GM19023 (cell line): ENCODE measurements around the gene ITGB8.

ENCODE experiments used
- ATAC-seq: cut with Tn5 transposase; IDR thresholded peaks from one replicate; pipeline ENCODE4 v1.9.1; 2021; ENCODE audit warnings: mild to moderate bottlenecking, moderate library complexity; ENCODE audit not compliant: unreplicated experiment

Gene ITGB8

GRCh38 chr7:20331910-20332813 is 1.5 kb downstream of the ITGB8 start:
- ATAC-seq: no peak

DNA sequence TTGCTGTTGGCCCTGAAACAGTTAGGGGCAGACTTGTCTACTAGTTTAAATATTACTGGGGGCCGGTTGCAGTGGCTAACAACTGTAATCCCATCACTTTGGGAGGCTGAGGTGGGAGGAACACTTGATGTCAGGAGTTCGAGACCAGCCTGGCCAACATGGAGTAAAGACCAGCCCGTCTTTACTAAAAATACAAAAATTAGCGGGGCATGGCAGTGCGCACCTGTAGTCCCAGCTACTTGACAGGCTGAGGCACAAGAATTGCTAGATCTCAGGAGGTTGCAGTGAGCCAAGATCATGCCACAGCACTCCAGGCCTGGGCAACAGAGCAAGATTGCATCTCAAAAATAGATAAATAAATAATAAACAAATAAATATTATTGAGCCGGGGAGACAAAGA is 7.6 kb downstream of the ITGB8 start:
- ATAC-seq: no peak

- ATAC-seq: no peak
Observed at GRCh38 chr7:20340839-20341238, 10.1 kb downstream of the ITGB8 start.

DNA sequence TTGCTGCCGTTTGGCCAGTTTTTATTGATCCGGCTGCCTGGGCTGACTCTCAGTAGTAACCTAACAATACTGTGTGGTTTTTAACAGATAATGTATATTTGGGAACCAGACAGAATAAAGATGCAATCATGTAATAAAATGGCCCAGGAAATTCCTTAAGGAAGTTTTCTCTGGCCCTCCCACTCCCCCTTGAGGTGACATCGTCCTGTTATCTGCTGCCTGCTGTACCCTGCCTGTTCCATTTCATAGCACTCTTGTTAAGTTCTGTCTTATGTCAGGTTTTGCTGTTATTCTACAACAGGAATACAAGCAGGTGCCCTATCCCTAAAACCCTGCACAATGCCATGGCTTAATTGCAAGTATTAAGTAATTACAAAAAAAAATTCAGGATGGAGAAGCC is 12.5 kb downstream of the ITGB8 start:
- ATAC-seq: no peak

- ATAC-seq: no peak
Observed at GRCh38 chr7:20343941-20344340, 13.2 kb downstream of the ITGB8 start.

DNA sequence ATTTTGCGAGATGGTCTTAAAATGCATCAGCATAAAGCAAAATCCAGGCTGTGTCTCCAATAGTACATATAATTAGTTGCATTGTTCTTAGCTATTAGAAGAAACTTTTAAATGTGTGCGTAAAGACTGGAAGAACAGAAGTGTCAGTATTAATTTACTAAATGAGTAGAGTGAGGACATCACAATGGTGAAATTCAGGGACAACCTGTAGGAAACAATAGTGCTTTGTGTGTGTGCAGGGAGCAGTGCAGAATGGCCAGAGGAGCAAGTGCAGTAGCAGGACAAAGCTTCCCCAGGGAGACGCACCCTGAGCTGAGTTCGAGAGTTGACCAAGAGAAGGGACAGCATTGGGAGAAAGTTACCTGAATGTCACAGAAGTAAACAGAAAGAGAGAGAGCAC is 13.7 kb downstream of the ITGB8 start:
- ATAC-seq: no peak

- ATAC-seq: no peak
Observed at GRCh38 chr7:20346577-20346976, 15.9 kb downstream of the ITGB8 start.

DNA sequence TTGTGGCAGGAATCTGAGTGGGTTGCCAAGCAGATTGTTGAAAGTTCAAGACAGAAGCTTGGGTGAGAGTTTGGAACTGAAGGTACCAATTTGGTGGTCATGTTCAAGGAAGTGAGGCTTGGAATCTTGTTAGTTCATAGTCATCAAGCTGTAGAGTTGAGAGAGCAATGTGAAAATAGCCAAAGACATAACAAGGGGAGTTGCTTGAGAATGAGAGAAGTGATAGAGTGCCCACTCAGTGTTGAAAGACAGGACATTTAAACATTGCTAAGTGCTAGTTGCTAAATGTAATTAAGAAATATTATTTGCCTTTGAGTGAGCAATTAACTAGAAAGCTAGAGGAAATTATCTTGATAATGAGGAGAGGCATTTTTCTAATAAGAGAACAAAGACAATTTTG is 17.0 kb downstream of the ITGB8 start:
- ATAC-seq: no peak

DNA sequence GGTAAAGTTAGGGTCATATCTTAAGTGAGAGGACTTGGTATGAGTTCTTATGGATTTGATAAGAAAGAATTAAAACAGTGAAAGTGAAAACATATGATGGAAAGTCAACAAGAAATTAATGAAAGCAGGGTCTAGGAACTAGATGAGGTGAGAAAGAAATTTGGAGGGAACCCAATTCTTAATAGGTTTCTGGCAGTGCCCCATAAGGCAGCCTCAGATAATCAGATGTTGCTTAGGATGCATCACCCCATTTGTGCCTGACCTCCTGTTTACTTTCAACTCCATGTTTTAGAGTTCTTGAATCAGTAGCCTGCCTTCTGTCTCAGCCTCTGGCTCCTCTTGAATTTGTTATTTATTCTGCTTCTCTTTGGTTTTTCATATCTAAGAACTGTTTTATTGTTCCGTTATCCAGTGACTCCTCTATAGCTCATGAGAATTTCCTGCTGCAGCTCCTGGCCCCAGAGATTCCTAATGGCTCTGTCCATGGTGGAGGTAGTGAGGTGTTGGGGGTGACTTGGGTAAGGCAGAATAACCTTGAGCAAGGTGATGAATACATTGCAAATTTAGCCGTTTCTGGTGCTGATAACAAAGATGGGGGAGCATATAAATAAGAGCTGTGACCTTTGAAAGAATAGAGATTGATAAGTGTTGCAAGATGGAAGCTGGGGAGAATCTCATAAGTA is 17.6 kb downstream of the ITGB8 start:
- ATAC-seq: no peak

- no peak for ATAC-seq
Observed at GRCh38 chr7:20350518-20350951, 19.8 kb downstream of the ITGB8 start.

GRCh38 chr7:20350996-20351692 is 20.4 kb downstream of the ITGB8 start:
- no peak for ATAC-seq

DNA sequence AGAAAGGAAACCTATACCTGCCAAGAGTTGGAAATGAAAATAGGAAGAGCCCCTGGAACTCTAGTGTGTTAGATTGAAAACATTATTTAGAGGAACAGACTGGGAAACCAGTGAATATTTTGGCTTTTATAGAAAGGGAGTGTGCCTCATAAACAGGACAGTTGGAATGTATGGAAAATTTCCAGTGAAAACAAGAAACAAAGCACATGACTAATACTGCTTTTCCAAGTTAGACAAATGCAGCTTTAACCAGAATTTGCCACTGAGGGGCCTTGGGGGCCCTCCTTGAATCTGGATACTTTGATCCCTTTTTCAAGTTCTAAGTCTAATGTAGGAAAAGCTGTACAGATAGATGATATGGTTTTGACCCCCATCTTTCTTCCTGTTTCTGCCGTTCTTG is 21.2 kb downstream of the ITGB8 start:
- ATAC-seq: no peak

DNA sequence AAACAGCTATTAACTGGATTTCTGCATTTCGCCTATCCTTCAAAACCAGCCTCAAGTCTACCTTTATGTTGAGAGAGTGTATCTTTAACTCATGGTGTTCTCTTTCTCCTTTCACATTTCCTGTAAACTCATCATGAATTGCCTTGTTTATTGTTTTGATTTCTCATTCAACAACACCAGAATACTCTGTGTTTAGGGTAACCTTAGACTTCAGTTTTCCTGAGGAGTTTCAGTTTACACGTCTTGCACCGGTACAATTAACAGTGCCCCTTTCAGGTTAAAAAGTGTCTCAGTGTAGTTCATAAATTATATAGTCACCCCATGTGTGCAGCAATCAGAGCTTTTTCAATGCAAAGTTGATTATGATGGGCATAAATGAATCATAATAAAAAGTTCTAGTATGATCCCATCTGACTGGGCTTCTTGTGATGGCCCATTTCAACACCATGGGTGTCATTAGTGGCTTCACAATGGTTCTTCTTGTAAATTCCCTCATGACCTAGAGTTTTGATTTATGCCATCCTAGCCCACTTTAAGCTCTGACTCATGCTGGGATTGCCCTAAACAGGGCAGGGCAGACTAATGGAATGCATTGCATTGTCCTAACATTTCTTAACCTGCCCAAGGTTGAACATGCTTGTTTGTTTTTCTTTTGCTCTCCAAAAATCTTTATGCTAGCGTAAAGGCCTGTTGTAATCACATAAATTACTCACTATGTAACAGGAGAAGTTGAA is 22.0 kb downstream of the ITGB8 start:
- no peak for ATAC-seq

GRCh38 chr7:20354610-20355528 is 24.2 kb downstream of the ITGB8 start:
- no peak for ATAC-seq

- no peak for ATAC-seq
Observed at GRCh38 chr7:20358106-20358505, 27.4 kb downstream of the ITGB8 start.

GRCh38 chr7:20358762-20359282 is 28.1 kb downstream of the ITGB8 start:
- ATAC-seq: no peak

DNA sequence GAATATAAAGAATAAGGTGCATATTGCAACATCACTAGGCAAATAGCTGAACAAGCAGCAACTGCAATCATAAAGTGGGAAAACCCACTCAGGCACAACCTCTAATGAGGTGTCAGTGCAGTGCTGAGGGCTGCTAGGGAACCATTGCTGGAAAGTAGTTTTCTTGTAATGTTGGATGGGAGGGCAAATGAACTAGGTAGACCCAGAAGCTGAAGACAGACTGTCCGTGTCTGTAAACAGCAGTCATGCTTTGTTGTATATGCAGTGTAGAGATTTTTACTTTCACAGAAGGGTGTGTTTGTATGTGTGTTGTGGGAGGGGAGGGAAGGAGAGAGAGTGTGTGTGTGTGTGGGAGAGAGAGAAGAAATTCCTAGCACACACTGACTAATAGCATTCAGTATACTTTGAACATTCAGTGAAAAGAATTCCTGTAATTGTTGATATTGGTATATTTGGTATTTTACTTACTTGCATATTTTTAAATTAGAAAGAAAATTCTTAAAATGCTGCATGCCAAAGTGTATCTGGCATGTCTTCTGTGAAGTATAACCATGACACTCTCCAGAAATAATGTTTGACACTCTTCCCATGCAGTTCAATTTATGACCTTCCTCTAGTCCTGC is 28.8 kb downstream of the ITGB8 start:
- ATAC-seq: no peak

DNA sequence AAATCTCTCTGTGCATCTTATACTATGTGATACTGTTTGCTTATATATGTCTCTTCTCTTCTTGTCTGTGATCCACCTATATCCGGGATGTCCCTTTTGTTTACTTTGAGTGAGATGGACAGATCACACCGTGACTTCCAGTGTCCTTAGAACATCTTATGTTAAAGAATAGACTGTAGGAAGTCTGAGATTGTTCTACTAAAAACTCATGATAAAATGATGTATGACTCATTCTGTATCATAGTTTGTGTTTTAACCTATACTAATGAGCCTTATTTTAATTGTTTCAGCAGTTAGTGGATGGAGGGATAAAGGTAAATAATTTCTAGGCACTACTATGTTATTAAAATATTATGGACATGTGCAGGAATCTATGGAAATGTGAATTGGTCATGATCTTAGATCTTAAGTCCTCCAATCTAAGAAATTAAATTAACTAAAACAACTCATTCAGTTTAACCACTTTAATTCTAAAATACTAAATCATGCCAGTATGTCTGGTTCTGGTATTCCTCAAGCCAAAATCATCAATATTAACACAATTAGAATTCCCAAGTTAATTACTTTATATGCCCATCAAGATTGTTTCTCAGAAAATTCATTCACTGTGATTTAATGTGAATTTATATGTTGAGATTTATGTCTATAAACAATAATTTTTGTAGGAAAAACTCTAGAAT is 32.0 kb downstream of the ITGB8 start:
- ATAC-seq: no peak
